Neural crest cell (in vitro differentiated cells): Measurements from ENCODE around the gene CYSLTR2. TPM values are rescaled to one million over a fixed set of nuclear protein-coding genes. Genes with fewer than 3 reads are reported as not detected.

Experiments
- DNase-seq: peaks from one replicate; pipeline ENCODE4 v3.0.0; 2021; ENCODE audit warnings: low read depth, mixed read lengths, low spot score
- H3K27ac Mint-ChIP-seq: one replicate; pipeline ENCODE4 v1.8.0; 2021; ENCODE audit warnings: mild to moderate bottlenecking, mixed read lengths; ENCODE audit not compliant: unreplicated experiment
- H3K27me3 Mint-ChIP-seq: 2 replicates; pipeline ENCODE4 v1.8.0; 2021; ENCODE audit warnings: low read depth, mild to moderate bottlenecking, mixed read lengths
- H3K36me3 Mint-ChIP-seq: 2 replicates; pipeline ENCODE4 v1.8.0; 2021; ENCODE audit warnings: low read depth, mild to moderate bottlenecking, mixed read lengths
- H3K4me1 Mint-ChIP-seq: 2 replicates; pipeline ENCODE4 v1.8.0; 2021; ENCODE audit warnings: mixed read lengths
- H3K4me3 Mint-ChIP-seq: one replicate; pipeline ENCODE4 v1.8.0; 2021; ENCODE audit warnings: mild to moderate bottlenecking, mixed read lengths
- H3K9me3 Mint-ChIP-seq: 2 replicates; pipeline ENCODE4 v1.8.0; 2021; ENCODE audit warnings: mixed read lengths
- total RNA-seq: library from RNA; stranded (reverse); gene quantifications from 2 replicates; pipeline ENCODE4 v1.2.1, GENCODE V29; 2021
- TF ChIP-seq, protein P1 (sequence below): fragments of 200-600 bp; sonication (generic); conservative IDR thresholded peaks from 2 replicates; pipeline ENCODE4 v1.5.0; 2021; ENCODE audit warnings: antibody characterized with exemption, mild to moderate bottlenecking

CYSLTR2 gene
- total RNA-seq, 1 donor from 2014 or later: not detected

DNA sequence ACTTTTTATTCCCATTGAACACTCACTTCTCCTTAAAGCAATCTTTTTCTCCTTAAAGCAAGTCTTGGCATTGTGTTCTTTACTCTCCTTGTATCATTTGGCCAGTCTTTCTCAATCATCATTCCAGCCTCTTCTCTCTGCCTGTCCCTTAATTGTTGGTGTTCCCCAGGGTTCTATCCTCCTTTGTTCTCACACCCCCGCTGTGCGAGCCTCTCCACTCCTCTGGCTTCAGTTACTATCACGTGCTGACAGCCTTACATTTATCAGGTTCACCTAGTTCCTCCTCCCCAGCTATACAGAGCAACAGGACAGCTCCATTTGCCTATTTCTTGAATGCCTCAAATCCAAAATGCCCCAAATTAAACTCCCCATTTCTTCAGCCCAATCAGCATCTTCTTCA is 24.6 kb downstream of the CYSLTR2 start:
- TF ChIP-seq, protein P1, sequence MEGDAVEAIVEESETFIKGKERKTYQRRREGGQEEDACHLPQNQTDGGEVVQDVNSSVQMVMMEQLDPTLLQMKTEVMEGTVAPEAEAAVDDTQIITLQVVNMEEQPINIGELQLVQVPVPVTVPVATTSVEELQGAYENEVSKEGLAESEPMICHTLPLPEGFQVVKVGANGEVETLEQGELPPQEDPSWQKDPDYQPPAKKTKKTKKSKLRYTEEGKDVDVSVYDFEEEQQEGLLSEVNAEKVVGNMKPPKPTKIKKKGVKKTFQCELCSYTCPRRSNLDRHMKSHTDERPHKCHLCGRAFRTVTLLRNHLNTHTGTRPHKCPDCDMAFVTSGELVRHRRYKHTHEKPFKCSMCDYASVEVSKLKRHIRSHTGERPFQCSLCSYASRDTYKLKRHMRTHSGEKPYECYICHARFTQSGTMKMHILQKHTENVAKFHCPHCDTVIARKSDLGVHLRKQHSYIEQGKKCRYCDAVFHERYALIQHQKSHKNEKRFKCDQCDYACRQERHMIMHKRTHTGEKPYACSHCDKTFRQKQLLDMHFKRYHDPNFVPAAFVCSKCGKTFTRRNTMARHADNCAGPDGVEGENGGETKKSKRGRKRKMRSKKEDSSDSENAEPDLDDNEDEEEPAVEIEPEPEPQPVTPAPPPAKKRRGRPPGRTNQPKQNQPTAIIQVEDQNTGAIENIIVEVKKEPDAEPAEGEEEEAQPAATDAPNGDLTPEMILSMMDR: no peak
- DNase-seq: no peak
- no peaks in the 10 kb centered on the region for H3K27me3 Mint-ChIP-seq
- H3K4me1 Mint-ChIP-seq: peaks cover 4% of the 10 kb centered on the region
- no peaks in the 10 kb centered on the region for H3K36me3 Mint-ChIP-seq
- H3K9me3 Mint-ChIP-seq: peaks cover 2% of the 10 kb centered on the region
- H3K4me3 Mint-ChIP-seq: no peak overlapping the region
- no peak overlapping the region for H3K27ac Mint-ChIP-seq

DNA sequence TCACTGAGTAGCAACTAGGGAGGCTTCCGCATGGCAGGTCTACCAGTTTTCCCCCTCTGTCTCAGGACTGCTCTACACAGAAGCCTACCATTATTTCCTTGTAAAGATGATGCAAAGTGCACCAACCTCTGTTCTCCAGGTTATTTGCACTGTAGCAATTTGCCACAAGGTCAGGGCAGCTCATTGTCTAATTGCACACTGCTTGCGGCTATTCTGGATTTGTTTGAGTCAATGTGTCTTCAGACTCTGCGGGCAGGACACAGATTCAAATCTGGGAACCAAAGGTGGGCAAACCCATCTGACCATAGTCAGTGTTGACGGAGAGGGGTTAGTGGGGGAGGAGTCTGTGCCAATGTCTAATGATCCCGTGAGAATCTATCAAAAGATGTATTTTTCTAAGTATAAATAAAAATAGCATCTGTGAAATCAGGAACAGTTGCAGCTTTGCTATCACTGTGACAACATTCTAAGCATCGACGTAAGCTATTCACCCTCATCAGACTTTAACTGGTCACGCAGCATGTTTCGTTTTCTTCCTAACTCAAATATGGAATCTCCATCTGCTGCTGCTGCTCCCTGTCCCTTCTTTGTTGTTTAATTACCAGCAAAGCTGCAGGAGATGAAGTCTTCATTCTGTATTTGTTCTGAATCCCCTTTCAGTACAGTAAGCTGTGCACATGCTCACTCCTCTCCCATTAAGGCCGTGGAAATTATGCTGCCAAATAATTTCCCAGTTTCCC is 26.4 kb downstream of the CYSLTR2 start:
- Mint-ChIP-seq H3K36me3 (no peaks in the 10 kb centered on the region), H3K9me3 (peaks cover 2% of the 10 kb centered on the region), H3K4me3 (no peak overlapping the region), H3K4me1 (peaks cover 4% of the 10 kb centered on the region), H3K27me3 (no peaks in the 10 kb centered on the region), H3K27ac (no peak overlapping the region)
- DNase-seq: no peak
- TF ChIP-seq, protein P1: no peak

DNA sequence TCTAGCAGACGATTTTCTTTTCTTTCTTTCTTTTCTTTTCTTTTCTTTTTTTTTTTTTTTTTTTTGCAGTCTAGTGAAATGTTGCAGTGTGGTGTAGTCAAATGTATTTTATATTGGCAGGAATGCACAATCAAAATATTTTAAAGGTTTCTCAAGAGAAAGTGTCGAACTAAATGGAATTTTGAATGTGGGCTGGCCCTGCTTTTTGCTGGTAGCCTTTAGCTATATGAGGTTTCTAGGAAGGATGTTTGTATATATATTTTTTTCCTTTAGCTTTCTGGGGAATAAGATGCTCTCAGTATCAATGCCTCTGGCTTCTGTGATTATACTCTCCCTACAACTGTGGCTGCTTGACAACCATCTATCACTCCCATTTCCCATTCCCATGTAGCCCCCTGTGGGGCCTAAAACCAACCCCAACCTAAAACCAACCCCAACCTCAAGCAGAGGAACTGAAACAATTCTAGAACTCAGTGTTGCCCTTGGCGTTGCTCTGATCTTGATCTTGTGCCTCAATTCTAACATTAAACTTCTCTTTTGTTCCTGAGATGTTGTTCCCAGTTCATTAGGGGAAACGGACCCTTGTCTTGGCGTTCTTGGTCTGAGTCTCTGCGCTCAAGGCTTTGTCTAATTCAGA is 27.1 kb downstream of the CYSLTR2 start:
- Mint-ChIP-seq H3K4me3 (no peak overlapping the region), H3K9me3 (peaks cover 2% of the 10 kb centered on the region), H3K27me3 (no peaks in the 10 kb centered on the region), H3K36me3 (no peaks in the 10 kb centered on the region), H3K27ac (no peak overlapping the region), H3K4me1 (peaks cover 4% of the 10 kb centered on the region)
- no peak for DNase-seq
- TF ChIP-seq, protein P1: no peak

DNA sequence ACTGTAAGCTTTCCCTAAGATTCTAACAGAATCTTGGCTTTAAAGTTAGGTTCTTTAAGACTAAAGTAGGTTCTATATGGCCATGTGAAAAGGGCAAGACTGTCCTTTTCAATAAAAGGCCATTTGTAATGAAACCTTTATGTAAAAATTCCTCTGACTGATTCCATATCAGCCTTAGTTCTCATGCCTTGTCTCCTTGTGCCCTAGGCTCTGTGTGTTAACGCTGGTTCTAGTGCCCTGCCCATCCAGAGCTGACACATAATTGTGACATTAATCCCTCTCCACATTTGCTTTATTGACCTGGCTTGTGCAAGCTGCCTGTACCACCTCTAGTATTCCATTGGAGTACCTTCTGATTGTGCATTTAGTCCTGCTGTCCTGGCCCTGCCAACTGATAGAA is 28.2 kb downstream of the CYSLTR2 start:
- Mint-ChIP-seq H3K4me3 (no peak overlapping the region), H3K9me3 (peaks cover 2% of the 10 kb centered on the region), H3K27me3 (no peaks in the 10 kb centered on the region), H3K27ac (no peak overlapping the region), H3K4me1 (peaks cover 3% of the 10 kb centered on the region), H3K36me3 (no peaks in the 10 kb centered on the region)
- TF ChIP-seq, protein P1: no peak
- DNase-seq: no peak

DNA sequence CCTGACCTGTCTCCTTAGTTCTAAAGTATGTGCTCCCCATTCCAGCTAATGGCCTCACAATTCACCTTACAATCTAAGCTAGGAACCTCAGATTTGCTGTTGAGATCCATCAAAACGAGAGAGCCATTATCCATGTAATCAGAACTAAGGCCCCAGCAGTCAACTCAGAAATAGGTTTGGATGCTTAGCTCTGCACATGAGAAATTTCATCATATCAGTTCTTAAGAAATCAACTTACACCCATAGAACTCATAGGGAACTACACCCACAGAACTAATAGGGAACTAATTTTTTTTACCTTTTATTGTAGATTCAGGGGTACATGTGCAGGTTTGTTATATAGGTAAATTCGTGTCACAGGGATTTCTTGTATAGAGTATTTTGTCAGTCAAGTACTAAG is 28.7 kb downstream of the CYSLTR2 start:
- TF ChIP-seq, protein P1: no peak
- Mint-ChIP-seq H3K27ac (no peak overlapping the region), H3K4me1 (no peaks in the 10 kb centered on the region), H3K9me3 (no peaks in the 10 kb centered on the region), H3K36me3 (no peaks in the 10 kb centered on the region), H3K4me3 (no peak overlapping the region), H3K27me3 (no peaks in the 10 kb centered on the region)
- DNase-seq: no peak
